Measurements from ENCODE around the gene SLIT1. TPM values are rescaled to one million over a fixed set of nuclear protein-coding genes. Genes with fewer than 3 reads are reported as not detected.

Gene SLIT1
- under 1 TPM in 2 of 4 donors, not detected in 2; 0.35 to 0.49 TPM for total RNA-seq

DNA sequence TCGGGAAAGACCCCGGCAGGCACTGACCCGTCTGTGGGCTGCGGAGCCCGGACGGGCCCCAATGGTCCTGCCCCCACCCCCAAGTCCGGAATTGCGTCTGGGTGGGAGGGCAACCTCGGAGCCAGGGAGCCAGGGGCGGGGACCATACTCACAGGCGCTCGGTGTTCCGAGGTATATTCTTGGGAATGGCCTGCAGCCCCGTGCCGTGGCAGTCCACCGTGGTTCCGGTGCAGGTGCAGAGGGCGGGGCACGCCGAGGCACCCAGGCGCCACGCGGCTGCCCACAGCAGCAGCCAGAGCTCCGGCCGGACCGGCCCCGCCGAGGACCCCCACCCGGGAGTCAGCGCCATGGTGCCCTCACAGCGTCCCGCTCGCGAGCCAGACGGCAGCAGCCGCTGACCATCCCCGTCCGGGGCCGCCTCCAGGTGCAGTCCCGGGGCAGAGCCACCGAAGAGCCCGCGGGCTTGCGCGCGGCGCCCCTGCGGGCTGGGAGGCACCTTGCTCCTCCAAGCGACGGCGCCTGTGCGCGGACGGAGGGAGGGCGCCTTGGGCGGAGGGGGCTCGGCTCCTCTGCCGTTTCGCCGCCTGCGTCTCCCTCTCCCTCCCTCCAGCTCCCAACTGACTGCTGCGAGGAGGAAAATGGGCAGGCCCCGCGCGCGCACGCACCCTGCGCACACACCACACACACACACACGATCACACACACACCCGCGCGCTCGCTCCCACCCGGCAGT is at the start of gene SLIT1:
Gene SLIT1, minus strand, starts transcription at position 634 of the 733 bp plus-strand sequence. Its CDS starts 285 bp downstream, at position 349.
- intact Hi-C loops (cut with DNase I; ENCODE audit: low total_unique reads) = no loop called here
- Histone ChIP-seq H3K4me3 (no peak within 1 kb of the TSS), H3K27me3 (peaks cover 0 to 15% of the 10 kb centered on the region in 2 donors), H3K27ac (no peak within 1 kb of the TSS), H3K36me3 (no peaks in the 10 kb centered on the region), H3K4me1 (peaks cover 0 to 9% of the 10 kb centered on the region in 2 donors), H3K9me3 (no peaks in the 10 kb centered on the region)
- no peak for DNase-seq
- no peak for TF ChIP-seq POLR2A (IDR thresholded peaks at IDR 0.05)
- TF ChIP-seq, protein P1, sequence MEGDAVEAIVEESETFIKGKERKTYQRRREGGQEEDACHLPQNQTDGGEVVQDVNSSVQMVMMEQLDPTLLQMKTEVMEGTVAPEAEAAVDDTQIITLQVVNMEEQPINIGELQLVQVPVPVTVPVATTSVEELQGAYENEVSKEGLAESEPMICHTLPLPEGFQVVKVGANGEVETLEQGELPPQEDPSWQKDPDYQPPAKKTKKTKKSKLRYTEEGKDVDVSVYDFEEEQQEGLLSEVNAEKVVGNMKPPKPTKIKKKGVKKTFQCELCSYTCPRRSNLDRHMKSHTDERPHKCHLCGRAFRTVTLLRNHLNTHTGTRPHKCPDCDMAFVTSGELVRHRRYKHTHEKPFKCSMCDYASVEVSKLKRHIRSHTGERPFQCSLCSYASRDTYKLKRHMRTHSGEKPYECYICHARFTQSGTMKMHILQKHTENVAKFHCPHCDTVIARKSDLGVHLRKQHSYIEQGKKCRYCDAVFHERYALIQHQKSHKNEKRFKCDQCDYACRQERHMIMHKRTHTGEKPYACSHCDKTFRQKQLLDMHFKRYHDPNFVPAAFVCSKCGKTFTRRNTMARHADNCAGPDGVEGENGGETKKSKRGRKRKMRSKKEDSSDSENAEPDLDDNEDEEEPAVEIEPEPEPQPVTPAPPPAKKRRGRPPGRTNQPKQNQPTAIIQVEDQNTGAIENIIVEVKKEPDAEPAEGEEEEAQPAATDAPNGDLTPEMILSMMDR (IDR thresholded peaks at IDR 0.05) = no peak

DNA sequence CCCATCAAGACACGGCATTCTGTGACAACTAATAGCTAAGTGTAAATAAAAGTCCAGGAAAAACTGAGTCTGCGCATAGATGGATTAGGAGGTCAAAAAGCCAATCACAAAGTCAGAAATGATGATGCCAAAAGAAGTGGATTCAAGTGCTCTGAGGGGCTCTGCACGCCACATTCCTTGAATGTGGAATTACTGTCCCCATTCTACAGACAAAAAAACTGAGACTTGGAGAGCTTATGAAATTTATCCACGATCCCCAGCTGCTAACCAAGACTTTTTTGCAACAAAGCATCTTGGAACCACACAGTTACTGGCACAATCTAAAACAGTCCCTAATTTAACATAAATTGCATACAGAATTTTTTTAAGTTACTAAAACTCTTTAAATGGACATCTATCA is 49.6 kb upstream of the SLIT1 start:
- no peaks in the 10 kb centered on the region for H3K4me1 ChIP-seq
- no peaks in the 10 kb centered on the region for H3K36me3 ChIP-seq
- DNase-seq = no peak
- no peak overlapping the region for H3K4me3 ChIP-seq
- H3K27me3 ChIP-seq = no peaks in the 10 kb centered on the region
- no peak overlapping the region for H3K27ac ChIP-seq
- TF ChIP-seq, protein P1 (IDR thresholded peaks at IDR 0.05) = no peak
- TF ChIP-seq POLR2A (IDR thresholded peaks at IDR 0.05) = no peak
- no peaks in the 10 kb centered on the region for H3K9me3 ChIP-seq
- intact Hi-C loops (cut with DNase I; ENCODE audit: low total_unique reads) = no loop called here

DNA sequence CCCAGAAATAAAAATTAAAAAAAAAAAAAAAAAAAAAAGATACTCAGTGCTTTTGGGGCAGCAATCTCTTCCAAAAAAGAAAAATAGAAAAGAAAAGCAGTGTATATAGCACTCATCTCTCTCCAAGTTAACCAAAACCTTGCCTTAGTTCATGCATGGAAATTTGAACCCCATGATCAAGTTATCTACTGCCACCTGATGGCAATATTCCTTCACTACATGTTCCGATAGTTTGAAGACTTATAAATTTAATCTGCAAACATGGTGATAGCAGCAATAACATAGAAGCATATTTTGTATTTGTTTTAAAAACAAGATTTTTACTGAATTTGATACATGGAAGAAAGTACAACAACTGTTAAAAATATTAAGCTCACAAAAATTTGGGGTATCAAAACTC is 48.6 kb upstream of the SLIT1 start:
- intact Hi-C loops (cut with DNase I; ENCODE audit: low total_unique reads) = no loop called here
- TF ChIP-seq, protein P1 (IDR thresholded peaks at IDR 0.05) = peak; percentile 18 to 41 (median 34)
- no peak for TF ChIP-seq POLR2A (IDR thresholded peaks at IDR 0.05)
- Histone ChIP-seq H3K27ac (no peak overlapping the region), H3K9me3 (no peaks in the 10 kb centered on the region), H3K4me1 (no peaks in the 10 kb centered on the region), H3K36me3 (no peaks in the 10 kb centered on the region), H3K4me3 (no peak overlapping the region), H3K27me3 (no peaks in the 10 kb centered on the region)
- DNase-seq = no peak

DNA sequence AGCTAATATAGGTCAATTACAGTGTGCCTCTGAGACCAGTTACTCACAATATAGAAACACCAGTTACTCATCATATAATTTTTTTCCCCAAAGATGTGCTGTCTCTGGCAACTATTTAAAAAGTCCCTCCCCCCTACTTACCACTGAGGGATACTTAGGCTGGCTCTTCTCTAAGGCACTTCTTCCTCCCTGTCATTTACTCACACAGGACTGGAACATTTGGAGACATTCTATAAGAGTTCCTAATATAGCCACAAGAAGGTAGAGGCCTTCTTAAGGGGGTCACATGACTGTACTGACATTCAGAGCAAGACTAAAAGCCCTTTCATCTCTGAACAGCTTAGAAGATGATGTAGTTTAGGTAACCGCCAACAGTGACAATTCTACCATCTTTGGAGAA is 44.4 kb upstream of the SLIT1 start:
- H3K36me3 ChIP-seq = no peaks in the 10 kb centered on the region

More for the DNA sequence above, 44.4 kb upstream of the SLIT1 start:
- no peak overlapping the region for H3K4me3 ChIP-seq
- H3K27me3 ChIP-seq = no peaks in the 10 kb centered on the region
- no peak for DNase-seq
- H3K9me3 ChIP-seq = no peaks in the 10 kb centered on the region
- H3K4me1 ChIP-seq = no peaks in the 10 kb centered on the region
- intact Hi-C loops (cut with DNase I; ENCODE audit: low total_unique reads) = no loop called here
- H3K27ac ChIP-seq = no peak overlapping the region
- TF ChIP-seq POLR2A (IDR thresholded peaks at IDR 0.05) = no peak
- TF ChIP-seq, protein P1 (IDR thresholded peaks at IDR 0.05) = no peak

Measured in uterus (tissue), 4 donors.